Lung (tissue), 12 donors: ENCODE measurements around the gene FBLN1. TPM values are rescaled to one million over a fixed set of nuclear protein-coding genes. Genes with fewer than 3 reads are reported as not detected.
"Not testable (repeated sequence)": the region's sequence is repeated elsewhere in the genome, so short reads cannot be mapped to it uniquely, and the experiment has no call there.

Source experiments
- ATAC-seq: fragments of 200-7000 bp; cut with Tn5 transposase; one replicate; pipeline ENCODE4 v1.9.1; 2020; ENCODE audit warnings: moderate number of reproducible peaks; ENCODE audit not compliant: insufficient read depth, low FRiP score
- DNase-seq, 3 donors: peaks; one replicate each; pipeline ENCODE4 v3.0.0-alpha.2; 2013 to 2017
- H3K27ac ChIP-seq, 2 donors: one replicate each; pipeline ENCODE4 v1.5.1; 2013; ENCODE audit warnings: mild to moderate bottlenecking in 2 of 2, moderate library complexity in 2 of 2, control low read depth in 1 of 2, inconsistent platforms in 1 of 2, low read depth in 1 of 2, low read length in 1 of 2
- H3K27me3 ChIP-seq, 3 donors: one replicate each; pipeline ENCODE4 v1.5.1; 2013; ENCODE audit warnings: low read length in 2 of 3; ENCODE audit not compliant: control insufficient read depth in 3 of 3, insufficient read depth in 3 of 3
- H3K36me3 ChIP-seq, 4 donors: one replicate each; pipeline ENCODE4 v1.5.1; 2013; ENCODE audit warnings: low read length in 4 of 4, mild to moderate bottlenecking in 1 of 4, moderate library complexity in 1 of 4; ENCODE audit not compliant: control insufficient read depth in 4 of 4, insufficient read depth in 4 of 4
- H3K4me1 ChIP-seq, 5 donors: one replicate each; pipeline ENCODE4 v1.5.1; 2013; ENCODE audit warnings: low read length in 5 of 5, mild to moderate bottlenecking in 2 of 5, moderate library complexity in 1 of 5; ENCODE audit not compliant: control insufficient read depth in 5 of 5, insufficient read depth in 5 of 5
- H3K4me3 ChIP-seq: one replicate; pipeline ENCODE4 v1.5.1; 2013; ENCODE audit warnings: mild to moderate bottlenecking, control low read depth, moderate library complexity
- H3K9ac ChIP-seq, 2 donors: one replicate each; pipeline ENCODE4 v1.5.1; 2013; ENCODE audit warnings: low read length in 2 of 2, control low read depth in 1 of 2; ENCODE audit not compliant: insufficient read depth in 1 of 2
- H3K9me3 ChIP-seq, 4 donors: one replicate each; pipeline ENCODE4 v1.5.1; 2013; ENCODE audit warnings: low read length in 3 of 4, mild to moderate bottlenecking in 1 of 4, moderate library complexity in 1 of 4; ENCODE audit not compliant: control insufficient read depth in 4 of 4, insufficient read depth in 3 of 4
- WGBS, 2 donors: extraction: QIAGEN DNeasy Blood & Tissue Kit; methylation state at CpG; one replicate each; pipeline ENCODE4 v1.1.7; 2013; 5-methylcytosine and 5-hydroxymethylcytosine counted together
- polyA plus RNA-seq, 2 donors: library from polyadenylated mRNA; stranded (reverse); fragments of 200-250 nt; gene quantifications; one replicate each; pipeline ENCODE4 v1.2.1, GENCODE V29; 2013
- total RNA-seq, 2 donors: library from RNA; depleted of rRNA in 1 of 2; stranded (reverse); fragments of >200 nt in 1 of 2; gene quantifications; one replicate each; pipeline ENCODE4 v1.2.1, GENCODE V29; 2014 to 2021
- TF ChIP-seq, protein P1 (sequence below): IDR thresholded peaks from 2 replicates; pipeline ENCODE4 v1.5.1; 2012; ENCODE audit warnings: mild to moderate bottlenecking; ENCODE audit errors: control extremely low read depth, extremely low read depth
- donor health status: control.
- donor health status: control.
- donor health status: Bipolar disorder and iron deficiency.
- donor health status: healthy.
- donor health status: DM: yes; HTN: yes; CAD: no.

FBLN1 gene
- total and polyA plus RNA-seq, 4 donors: 82.7 to 357 (median 233) TPM

DNA sequence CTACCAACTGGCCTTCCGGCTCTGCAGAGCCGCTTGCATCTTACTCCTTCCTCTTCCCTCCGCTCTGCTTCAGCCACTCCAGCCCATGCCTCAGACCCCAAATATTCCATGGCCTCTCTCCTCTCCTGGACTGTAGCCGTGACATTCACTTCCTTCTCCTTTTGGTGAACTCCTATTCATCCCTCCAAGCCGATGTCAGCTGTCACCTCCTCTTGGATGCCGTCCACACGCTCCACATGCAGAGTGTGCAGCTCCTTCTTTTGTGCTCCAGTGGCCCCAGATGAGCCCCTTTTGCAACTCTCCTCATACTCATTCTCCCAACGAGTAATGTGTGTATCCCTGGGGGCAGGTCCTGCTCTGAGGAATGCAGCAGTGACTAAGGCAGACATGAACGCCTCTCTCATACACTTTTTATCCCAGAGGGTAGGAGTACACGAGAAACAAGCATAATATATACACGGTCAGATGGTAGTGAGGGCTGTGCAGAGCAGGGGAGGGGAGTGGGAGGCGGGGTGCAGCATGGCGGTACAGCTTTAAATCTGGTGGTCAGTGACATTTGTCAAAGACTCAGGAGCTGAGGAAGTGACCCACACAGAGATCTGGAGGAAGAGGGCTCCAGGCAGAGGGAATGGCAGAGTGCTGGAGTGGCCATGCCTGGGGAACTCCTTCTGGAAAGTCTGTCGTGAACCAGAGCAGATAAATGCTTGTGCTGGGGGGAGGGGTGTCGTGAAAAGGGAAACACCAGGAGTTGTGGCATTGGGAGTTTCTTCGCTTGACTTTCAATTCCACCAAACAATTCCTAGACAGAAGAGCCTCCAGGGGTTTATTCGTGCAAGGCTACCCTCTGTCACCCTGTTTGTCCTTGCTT lies 85.2 kb downstream of the FBLN1 start:
- Histone ChIP-seq H3K9me3 (no peaks in the 10 kb centered on the region), H3K36me3 (peaks cover 0 to 33% (median 17%) of the 10 kb centered on the region in 4 donors), H3K4me3 (no peak overlapping the region), H3K27me3 (no peaks in the 10 kb centered on the region), H3K27ac (no peak overlapping the region), H3K4me1 (peaks cover 0 to 9% (median 0%) of the 10 kb centered on the region in 5 donors), H3K9ac (no peak overlapping the region)
- DNase-seq: peak; percentile 40 to 53 (median 48)
- 60 to 64% methylated on average over 17 of the region's 17 CpGs for WGBS, 2 donors
- TF ChIP-seq, protein P1, sequence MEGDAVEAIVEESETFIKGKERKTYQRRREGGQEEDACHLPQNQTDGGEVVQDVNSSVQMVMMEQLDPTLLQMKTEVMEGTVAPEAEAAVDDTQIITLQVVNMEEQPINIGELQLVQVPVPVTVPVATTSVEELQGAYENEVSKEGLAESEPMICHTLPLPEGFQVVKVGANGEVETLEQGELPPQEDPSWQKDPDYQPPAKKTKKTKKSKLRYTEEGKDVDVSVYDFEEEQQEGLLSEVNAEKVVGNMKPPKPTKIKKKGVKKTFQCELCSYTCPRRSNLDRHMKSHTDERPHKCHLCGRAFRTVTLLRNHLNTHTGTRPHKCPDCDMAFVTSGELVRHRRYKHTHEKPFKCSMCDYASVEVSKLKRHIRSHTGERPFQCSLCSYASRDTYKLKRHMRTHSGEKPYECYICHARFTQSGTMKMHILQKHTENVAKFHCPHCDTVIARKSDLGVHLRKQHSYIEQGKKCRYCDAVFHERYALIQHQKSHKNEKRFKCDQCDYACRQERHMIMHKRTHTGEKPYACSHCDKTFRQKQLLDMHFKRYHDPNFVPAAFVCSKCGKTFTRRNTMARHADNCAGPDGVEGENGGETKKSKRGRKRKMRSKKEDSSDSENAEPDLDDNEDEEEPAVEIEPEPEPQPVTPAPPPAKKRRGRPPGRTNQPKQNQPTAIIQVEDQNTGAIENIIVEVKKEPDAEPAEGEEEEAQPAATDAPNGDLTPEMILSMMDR: no peak
- no peak for ATAC-seq

DNA sequence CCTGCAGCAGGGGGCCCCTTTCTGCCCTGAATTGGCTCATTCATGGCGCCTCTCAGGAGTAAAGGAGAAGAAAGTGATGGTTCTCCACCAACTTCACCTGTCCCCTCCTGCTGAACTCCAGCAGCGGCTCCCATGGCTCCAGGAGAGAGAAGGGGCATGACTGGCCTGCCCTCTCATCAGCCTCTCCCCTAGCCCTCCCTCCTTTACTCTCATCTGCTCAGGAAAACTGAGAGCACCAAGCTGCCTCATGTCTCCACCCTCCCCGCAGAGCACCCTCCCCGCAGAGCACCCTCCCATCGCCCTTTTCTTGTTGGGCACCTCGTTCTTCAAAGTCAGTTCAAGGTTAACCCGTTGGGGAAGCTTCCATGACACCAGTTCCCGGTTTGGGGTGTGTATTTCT lies 86.9 kb downstream of the FBLN1 start:
- no peak for ATAC-seq
- Histone ChIP-seq H3K36me3 (peaks cover 0 to 39% (median 19%) of the 10 kb centered on the region in 4 donors), H3K9me3 (no peaks in the 10 kb centered on the region), H3K27ac (no peak overlapping the region), H3K9ac (no peak overlapping the region), H3K27me3 (no peaks in the 10 kb centered on the region), H3K4me3 (no peak overlapping the region), H3K4me1 (peaks cover 0 to 9% (median 0%) of the 10 kb centered on the region in 5 donors)
- 83 to 89% methylated on average over 8 of the region's 8 CpGs for WGBS, 2 donors
- DNase-seq: no peak
- TF ChIP-seq, protein P1: no peak

DNA sequence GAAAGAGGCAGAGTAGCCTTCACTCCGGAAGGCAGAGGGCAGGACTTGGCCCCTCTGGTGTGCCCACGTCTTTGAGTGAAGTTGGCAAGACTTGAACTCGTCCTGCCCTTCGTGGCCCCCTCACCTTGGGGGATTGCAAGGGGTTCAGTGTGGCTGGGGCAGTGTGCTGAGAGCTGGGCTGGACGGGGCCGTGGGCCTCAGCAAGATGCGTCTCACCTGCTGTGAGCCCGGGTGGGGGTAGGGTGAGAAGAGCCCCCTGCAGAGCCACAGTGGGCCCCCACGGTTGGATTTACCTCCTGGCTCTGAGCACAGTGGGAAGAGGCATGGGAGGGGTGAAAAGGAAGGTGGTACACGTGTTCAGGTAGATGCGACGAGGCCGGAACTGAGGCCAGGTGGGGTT lies 87.6 kb downstream of the FBLN1 start:
- H3K27ac ChIP-seq: no peak overlapping the region
- WGBS, 2 donors: 84 to 92% methylated on average over 13 of the region's 13 CpGs
- ATAC-seq (no peak), DNase-seq (no peak)
- no peaks in the 10 kb centered on the region for H3K9me3 ChIP-seq
- H3K27me3 ChIP-seq: no peaks in the 10 kb centered on the region
- H3K9ac ChIP-seq: no peak overlapping the region
- no peak overlapping the region for H3K4me3 ChIP-seq
- TF ChIP-seq, protein P1: no peak
- peaks cover 0 to 37% (median 17%) of the 10 kb centered on the region in 4 donors for H3K36me3 ChIP-seq
- peaks cover 0 to 9% (median 0%) of the 10 kb centered on the region in 5 donors for H3K4me1 ChIP-seq

DNA sequence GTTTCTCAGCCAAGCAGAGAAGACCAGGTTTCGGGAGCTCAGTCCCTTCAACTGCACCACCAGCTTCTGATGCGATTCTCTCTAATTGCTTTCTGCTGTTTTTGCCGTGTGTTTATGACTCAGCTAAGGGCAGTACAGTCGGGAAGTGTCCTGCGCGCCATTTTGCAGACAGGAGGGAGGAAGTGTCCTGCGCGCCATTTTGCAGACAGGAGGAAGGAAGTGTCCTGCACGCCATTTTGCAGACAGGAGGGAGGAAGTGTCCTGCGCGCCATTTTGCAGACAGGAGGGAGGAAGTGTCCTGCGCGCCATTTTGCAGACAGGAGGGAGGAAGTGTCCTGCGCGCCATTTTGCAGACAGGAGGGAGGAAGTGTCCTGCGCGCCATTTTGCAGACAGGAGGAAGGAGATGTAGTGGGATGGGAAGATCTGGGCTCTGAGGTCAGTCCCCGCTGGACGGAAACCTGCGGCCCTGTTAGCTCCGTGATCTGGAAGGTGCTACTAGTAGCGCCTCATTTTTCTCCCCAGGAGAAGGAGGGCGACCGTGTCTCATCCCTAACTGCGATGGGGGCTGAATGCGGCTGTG lies 89.0 kb downstream of the FBLN1 start:
- H3K9ac ChIP-seq, H3K9me3 ChIP-seq, DNase-seq, ATAC-seq, H3K4me3 ChIP-seq, H3K27ac ChIP-seq, H3K4me1 ChIP-seq, H3K27me3 ChIP-seq: not testable (repeated sequence)
- peaks cover 0 to 32% (median 14%) of the 10 kb centered on the region in 4 donors for H3K36me3 ChIP-seq
- WGBS, 2 donors: 82 to 91% methylated on average over 24 of the region's 26 CpGs
